ENCODE measurements around the gene LPCAT4.

Gene LPCAT4

DNA sequence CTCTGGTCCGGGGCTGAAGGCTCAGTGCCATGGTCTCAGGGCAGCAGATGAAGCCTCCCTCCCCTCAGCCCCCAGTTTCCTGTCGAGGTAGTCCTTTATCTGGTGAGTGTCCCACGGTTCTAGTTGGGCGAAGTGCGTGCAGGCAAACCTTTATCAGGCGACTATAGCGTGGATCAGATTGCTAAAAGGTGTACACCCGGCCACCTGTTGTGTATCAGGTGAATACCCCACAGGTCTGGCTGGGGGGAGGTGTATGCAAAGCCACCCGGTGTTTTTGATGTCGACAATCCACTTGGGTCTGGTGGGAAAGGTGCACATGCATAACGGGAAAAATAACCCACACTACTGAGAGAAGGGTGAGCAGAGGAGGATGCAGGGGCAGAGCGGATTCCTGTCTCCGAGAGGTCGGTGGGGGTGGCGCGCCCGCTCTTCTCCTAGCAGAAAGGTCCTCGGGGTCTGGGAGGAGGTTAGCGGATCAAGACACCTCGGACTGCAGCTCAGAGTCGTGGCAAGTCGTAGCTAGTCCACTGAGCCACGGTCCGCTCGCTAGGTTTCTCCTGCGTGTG lies 29.9 kb downstream of the LPCAT4 start:
- no peak for DNase-seq (ENCODE audit: low read depth)

DNA sequence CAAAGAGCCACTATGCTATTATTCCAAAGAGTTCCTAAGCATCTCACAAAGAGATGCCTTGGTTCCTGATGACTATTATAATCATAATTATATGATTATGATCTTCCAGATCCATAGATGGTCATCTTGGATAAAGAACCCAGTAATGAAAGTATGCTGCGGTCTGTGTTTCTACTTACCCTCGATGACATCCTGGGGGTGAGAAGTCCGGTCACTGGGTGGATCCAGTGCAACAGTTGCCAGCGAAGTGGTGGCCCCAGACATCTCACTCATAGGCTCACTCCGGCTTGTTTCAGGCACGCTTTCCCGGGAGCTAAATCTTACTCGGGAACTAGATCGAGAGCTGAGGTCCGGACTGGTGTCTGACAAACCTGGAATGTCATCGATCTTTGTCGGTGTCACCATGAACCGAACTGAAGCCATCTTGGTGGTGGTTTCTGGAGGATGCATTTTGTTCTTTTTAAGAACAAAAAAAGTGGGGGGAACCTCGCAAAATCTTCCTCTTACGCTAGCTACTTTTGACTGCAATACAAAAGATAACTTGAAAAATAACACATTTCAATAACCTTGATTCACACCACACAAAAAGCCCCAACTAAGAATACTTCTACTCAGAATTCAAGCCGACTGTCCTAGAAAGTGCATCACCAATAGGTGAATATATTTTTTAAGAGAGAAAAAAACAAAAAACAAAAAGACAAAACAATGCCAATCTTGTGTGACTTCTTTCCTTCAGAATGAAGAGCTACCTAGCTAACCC lies 30.6 kb downstream of the LPCAT4 start:
- no peak for DNase-seq (ENCODE audit: low read depth)

DNA sequence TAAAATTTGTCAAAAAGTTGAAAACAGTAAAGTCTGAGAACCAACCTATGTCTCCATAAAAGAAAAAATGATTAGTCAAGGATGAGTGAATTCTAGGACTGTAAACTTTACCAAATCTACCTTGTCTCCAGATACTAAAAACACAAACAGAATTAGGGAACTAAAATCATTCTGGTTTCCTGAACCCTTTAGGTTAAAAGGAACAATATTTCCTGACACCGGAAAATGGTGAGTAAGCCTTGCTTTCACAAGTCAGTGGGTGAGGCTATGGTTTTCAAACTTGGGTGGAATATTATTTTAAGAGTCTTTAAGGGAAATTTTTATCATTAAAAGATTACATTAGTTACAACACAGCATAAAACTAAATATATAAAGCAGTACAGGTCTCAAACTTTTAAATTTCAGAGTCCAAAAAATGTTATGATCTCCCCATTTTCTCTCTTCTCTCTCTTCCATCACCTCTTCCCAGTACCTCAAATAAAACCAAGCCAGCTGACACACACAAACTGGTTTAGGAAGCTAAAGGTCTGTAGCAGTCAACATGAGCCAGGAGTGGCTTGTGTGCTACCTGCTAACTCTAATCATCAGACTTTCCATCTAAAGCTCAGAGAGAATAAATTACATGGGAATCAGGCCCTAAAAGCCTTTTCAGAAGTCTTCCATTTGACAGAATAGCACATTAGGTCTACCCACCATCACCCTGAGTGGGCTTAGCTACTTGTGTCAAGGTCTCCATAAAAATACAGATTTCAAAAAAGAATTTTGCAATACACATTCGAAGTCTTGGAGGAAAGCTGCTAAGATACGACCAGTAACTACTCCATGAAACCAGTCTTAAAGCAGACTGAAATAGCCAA lies 31.6 kb downstream of the LPCAT4 start:
- no peak for DNase-seq (ENCODE audit: low read depth)

DNA sequence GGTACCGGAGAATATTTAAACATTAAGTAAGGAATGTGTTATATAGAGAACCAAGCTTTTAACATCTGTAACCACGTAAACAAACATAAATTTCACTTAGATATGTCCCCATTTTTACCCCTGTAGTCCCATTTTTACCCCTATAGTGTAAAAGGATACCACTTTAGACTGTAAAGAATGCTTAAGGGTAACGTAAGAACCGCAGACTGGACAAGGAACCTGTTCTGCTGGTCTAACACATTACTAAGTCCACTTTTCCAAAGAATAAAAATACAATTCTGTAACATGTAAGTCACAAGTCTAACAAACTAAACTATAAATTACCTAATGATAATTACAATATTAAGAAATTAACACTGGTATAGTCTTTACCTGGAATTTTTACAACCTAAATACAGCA lies 32.3 kb downstream of the LPCAT4 start:
- no peak for DNase-seq (ENCODE audit: low read depth)

DNA sequence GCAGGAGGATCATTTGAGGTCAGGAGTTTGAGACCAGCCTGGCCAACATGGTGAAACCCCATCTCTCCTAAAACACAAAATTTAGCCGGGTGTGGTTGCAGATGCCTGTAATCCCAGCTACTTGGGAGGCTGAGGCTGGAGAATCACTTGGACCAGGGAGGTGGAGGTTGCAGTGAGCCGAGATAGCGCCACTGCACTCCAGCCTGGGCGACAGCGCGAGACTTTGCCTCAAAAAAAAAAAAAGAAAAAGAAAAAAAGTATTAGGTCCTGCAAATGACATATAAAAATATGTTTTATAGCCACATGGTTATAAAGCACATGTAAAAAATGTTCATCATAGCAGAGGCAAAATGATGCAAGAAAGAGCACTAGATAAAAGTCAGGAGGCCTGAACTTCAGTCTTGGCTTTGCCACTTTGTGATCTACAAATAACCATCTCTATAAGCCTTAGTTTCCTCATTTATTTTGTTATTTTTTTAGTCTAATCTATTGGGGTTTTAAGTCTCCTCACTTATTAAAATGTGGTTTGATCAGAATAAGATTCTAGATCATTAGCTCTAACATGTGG lies 34.4 kb downstream of the LPCAT4 start:
- DNase-seq (ENCODE audit: low read depth), result no peak

DNA sequence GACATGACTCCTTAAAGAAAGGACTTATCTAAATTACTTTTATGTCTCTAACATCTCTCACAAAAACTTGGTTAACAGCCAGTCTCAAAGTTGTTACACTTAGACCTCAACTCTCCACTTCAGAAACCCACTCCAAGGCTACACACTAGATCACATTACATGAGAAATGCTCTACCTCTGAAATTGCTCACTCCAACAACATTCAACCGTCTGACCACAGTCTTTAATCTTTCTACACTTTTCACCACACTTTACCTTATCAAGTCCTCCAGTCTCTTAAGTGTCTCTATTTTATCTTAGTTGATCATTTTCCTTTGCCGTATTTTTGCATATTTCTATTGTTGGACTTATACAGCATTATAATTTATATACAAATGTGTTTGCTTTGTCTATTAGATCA lies 35.2 kb downstream of the LPCAT4 start:
- DNase-seq (ENCODE audit: low read depth), result no peak

DNA sequence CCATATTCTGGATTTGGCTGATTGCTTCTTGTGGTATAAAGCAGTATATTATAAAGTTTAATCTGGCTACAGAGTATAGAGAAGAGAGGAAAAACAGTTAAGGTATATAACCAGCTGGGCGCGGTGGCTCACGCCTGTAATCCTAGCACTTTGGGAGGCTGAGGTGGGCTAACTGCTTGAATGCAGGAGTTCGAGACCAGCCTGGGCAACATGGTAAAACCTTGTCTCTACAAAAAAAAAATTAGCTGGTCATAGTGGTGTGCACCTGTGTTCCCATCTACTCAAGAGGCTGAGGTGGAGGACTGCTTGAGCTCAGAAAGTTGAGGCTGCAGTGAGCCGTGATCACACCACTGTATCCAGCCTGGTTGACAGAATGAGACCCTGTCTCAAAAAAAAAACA lies 36.7 kb downstream of the LPCAT4 start:
- no peak for DNase-seq (ENCODE audit: low read depth)

DNA sequence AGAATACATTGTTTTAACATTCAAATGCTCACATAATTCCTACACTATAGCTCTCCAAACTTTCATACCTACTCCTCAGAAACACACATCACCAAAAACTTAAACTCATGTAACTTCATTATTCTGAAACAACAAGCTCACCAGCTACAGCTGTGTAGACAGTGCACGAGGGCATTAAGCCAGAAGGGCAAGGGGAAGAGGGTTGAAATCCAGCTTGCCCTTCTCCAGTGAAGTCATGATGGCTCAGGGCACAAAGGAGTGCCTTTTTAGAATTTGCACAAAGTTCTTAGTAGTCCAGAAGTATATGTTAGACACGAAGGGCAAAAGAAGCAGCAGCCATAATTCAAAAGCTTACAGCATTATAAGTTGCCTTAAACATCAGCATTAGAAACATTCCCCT lies 38.0 kb downstream of the LPCAT4 start:
- DNase-seq (ENCODE audit: low read depth), result no peak

DNA sequence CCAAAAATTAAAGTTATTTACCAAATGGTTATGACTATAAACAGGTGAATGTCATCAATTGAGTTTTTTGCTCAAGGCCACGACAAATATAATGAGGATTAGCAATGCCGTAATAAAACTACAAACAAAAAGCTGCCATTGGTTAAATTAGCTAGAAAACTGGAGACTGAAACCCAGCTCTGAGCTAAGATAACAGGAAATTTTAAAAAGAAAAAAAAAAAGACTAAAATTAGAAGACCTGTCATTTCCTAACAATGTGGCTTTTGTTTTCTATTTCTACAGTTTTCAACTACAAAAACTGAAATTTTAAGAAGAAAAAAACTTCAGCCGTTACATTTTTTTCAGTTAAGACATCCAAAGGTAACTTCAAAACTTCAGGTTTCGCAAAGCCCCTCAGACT lies 39.1 kb downstream of the LPCAT4 start:
- no peak for DNase-seq (ENCODE audit: low read depth)

DNA sequence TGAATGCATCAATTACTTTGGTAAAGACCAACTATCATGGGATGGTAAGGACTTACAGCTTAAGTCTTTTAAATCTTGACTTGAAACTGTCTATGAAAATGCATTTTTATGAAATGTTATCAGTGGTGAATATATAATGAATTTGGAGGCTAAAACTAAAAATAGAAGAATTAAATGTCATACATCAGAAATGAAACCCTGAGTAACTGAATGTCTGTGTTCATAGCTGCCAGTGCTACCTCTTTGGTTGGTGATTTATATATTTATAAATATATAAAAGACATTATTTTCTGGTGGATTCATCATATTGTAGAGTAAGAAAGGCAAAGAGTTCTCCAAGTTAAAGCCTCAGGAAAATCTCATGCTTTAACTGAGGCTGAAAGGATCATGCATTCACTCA lies 41.6 kb downstream of the LPCAT4 start:
- no peak for DNase-seq (ENCODE audit: low read depth)

DNA sequence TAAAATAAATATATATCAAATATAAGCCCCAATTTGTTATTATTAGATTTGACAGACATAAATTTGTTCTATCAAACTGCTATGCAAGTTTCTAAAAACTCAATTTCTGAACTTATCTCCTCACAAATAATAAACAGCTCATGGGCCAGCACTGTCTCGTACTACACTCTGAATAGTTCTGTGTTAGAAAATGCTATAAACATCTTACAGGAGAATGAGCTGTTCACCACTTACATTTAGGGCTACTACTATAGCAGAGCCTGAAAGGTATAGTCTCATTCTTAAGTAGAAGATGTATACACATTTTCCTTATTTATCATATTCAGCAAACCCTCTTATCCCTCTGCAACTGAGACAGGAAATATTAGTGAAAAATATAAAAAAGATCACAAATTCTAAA lies 42.1 kb downstream of the LPCAT4 start:
- no peak for DNase-seq (ENCODE audit: low read depth)

DNA sequence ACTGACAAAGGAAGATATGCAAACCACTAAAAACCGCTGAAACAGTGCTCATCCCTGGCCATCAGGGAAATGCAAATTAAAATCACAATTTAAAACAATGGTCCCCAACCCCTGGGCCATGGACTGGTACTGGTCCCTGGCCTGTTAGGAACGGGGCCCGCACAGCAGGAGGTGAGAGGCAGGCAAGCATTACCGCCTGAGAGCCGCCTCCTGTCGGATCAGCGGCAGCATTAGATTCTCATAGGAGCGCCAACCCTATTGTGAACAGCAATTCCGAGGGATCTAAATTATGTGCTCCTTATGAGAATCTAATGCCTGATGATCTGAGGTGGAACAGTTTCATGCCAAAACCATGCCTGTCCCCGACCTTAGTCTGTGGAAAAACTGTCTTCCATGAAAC lies 43.8 kb downstream of the LPCAT4 start:
- no peak for DNase-seq (ENCODE audit: low read depth)

DNA sequence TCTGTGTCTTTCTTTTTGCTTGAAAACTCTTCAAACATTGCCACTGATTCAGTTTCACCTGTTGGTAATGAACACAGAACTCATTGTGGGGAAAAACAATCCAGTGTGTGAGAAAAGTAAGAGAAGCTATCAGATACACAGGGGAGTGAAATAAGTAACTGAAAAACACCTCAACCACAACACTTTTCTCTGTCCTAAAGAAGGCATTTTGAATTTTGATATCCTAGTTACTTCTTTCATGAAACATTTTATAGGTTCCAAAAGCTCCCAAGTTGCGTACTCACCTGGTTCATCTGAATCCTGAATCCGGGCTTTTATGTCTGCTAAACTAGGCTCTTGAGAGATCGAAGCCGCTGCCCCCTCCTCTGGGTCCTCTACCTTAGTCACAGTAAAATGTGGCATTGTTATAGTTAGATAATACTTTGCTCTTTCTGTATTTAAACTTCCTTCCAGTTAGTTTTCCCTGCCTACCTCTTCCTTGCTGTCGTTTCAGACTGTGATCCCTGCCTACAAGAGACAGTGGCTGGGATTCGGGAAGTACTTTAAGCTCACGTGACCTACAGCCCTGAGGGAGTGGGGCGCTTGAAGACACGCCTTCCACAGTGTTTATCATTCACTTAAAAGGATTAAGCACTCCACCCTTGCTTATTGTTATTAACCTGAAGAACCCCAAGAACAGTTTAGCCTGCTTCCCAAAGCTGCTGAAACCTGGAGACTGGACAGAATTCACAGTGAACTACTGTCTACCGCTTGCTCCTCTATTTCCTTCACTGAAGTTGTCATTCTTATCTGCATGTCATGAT lies 48.5 kb downstream of the LPCAT4 start:
- DNase-seq (ENCODE audit: low read depth), result no peak

DNA sequence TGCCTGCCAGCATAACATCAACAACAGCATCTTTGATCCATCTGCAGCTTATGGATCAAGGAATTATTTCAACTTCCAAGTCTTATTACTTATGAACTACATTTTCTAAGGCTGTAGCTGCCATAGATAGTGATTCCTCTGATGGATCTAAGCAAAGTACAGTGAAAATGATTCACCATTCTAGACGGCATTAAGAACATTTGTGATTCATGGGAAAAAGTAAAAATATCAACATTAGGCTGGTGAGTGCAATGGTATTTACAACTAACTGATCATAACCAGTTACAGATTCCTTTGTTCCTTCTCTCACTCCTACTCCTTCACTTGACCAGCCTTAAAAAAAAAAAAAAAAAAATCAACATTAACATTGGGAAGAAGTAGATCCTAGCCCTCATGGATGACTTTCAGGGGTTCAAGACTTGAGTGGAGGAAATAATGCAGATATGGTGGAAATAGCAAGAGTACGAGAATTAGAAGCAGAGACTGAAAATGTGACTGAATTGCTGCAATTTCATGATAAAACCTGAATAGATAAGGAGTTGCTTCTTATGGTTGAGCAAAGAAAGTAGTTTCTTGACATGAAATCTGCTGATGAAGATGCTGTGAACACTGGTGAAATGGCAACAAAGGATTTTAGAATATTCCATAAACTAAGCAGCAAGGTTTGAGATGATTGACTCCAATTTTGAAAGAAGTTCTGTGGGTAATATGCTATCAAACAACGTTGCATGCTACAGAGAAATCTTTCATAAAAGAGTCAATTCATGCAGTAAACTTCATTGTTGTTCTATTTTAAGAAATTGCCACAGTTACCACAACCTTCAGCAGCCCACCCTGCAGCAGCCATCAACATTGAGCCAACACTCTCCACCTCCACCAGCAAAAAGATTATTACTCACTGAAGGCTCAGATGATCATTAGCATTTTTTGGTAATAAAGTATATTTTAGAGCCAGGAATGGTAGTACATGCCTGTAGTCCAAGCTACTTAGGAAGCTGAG lies 52.2 kb downstream of the LPCAT4 start:
- DNase-seq (ENCODE audit: low read depth), result no peak

DNA sequence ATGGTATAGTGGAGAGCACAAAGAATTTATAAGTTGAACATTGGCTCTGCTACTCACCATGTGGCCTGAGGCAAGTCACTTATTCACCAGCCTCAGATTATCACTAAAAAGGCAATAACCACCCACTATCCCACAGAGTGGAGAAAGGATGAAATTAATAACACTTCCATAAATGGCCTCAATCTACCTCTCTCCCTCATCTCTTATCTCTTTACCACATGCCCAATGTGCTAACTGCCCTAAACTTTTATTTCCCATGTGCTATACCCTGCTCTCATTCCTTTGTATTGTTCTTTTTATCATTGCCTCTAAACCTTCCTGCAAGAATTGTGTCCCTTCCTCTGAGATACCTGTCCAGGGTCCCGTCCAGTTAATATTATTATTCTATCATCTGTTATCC lies 55.4 kb downstream of the LPCAT4 start:
- DNase-seq (ENCODE audit: low read depth), result no peak

Data from stimulated activated CD8-positive, alpha-beta memory T cell treated with anti-CD3 and anti-CD28 coated beads, Interleukin-12 subunit alpha, Interleukin-12 subunit beta, amount 100 ng/mL, for 4 hours (primary cell).